HL-60/S4 treated with retinoic acid at 250 ng/mL for 4 days and 3 days (cell line): ENCODE measurements around the gene SLC44A2.

Experiments
- in situ Hi-C: fragments of 300-500 bp; cut with MboI; formaldehyde crosslinking; loops from 2 replicates; pipeline ENCODE4 v1.7.0; 2022; ENCODE audit warnings: low sequenced_read_pairs

The SLC44A2 gene

GRCh38 chr19:10677751-10678150 is 52.4 kb downstream of the SLC44A2 start:
- in situ Hi-C loops = loop anchor here (25.0 kb wide), 1 partner anchor 190 kb away; no protein-coding TSS in a partner anchor

GRCh38 chr19:10678813-10679212 is 53.5 kb downstream of the SLC44A2 start:
- in situ Hi-C loops = loop anchor here (25.0 kb wide), 1 partner anchor 192 kb away; no protein-coding TSS in a partner anchor

GRCh38 chr19:10679743-10680142 is 54.4 kb downstream of the SLC44A2 start:
- in situ Hi-C loops = loop anchor here (25.0 kb wide), 1 partner anchor 192 kb away; no protein-coding TSS in a partner anchor

- in situ Hi-C loops = loop anchor here (25.0 kb wide), 1 partner anchor 193 kb away; no protein-coding TSS in a partner anchor
Observed at GRCh38 chr19:10680545-10681135, 55.3 kb downstream of the SLC44A2 start.

- in situ Hi-C loops = loop anchor here (25.0 kb wide), 1 partner anchor 194 kb away; no protein-coding TSS in a partner anchor
Observed at GRCh38 chr19:10681658-10682057, 56.3 kb downstream of the SLC44A2 start.

GRCh38 chr19:10682397-10683063 is 57.2 kb downstream of the SLC44A2 start:
- in situ Hi-C loops = loop anchor here (25.0 kb wide), 1 partner anchor 195 kb away; no protein-coding TSS in a partner anchor

- in situ Hi-C loops = loop anchor here (25.0 kb wide), 1 partner anchor 196 kb away; no protein-coding TSS in a partner anchor
Observed at GRCh38 chr19:10683064-10683426, 57.7 kb downstream of the SLC44A2 start.

- in situ Hi-C loops = loop anchor here (25.0 kb wide), 1 partner anchor 196 kb away; no protein-coding TSS in a partner anchor
Observed at GRCh38 chr19:10683582-10683981, 58.2 kb downstream of the SLC44A2 start.

GRCh38 chr19:10685210-10685609 is 59.9 kb downstream of the SLC44A2 start:
- in situ Hi-C loops = loop anchor here (25.0 kb wide), 1 partner anchor 198 kb away; no protein-coding TSS in a partner anchor

- in situ Hi-C loops = loop anchor here (25.0 kb wide), 1 partner anchor 199 kb away; no protein-coding TSS in a partner anchor
Observed at GRCh38 chr19:10686193-10686592, 60.8 kb downstream of the SLC44A2 start.

GRCh38 chr19:10686661-10687517 is 61.5 kb downstream of the SLC44A2 start:
- in situ Hi-C loops = loop anchor here (25.0 kb wide), 1 partner anchor 200 kb away; no protein-coding TSS in a partner anchor

- in situ Hi-C loops = loop anchor here (25.0 kb wide), 1 partner anchor 200 kb away; no protein-coding TSS in a partner anchor
Observed at GRCh38 chr19:10687518-10688288, 62.4 kb downstream of the SLC44A2 start.

GRCh38 chr19:10688545-10689280 is 63.4 kb downstream of the SLC44A2 start:
- in situ Hi-C loops = loop anchor here (25.0 kb wide), 1 partner anchor 201 kb away; no protein-coding TSS in a partner anchor

- in situ Hi-C loops = loop anchor here (25.0 kb wide), 1 partner anchor 203 kb away; no protein-coding TSS in a partner anchor
Observed at GRCh38 chr19:10690341-10690781, 65.0 kb downstream of the SLC44A2 start.

- in situ Hi-C loops = loop anchor here (25.0 kb wide), 1 partner anchor 204 kb away; no protein-coding TSS in a partner anchor
Observed at GRCh38 chr19:10691178-10691881, 66.0 kb downstream of the SLC44A2 start.

GRCh38 chr19:10691883-10692282 is 66.5 kb downstream of the SLC44A2 start:
- in situ Hi-C loops = loop anchor here (25.0 kb wide), 1 partner anchor 205 kb away; no protein-coding TSS in a partner anchor

- in situ Hi-C loops = loop anchor here (25.0 kb wide), 1 partner anchor 205 kb away; no protein-coding TSS in a partner anchor
Observed at GRCh38 chr19:10692673-10693264, 67.4 kb downstream of the SLC44A2 start.
